ENCODE data around the gene SYT5. TPM values are rescaled to one million over a fixed set of nuclear protein-coding genes. Genes with fewer than 3 reads are reported as not detected.
A peak's percentile ranks its signal among the peaks of the same experiment; 100 is the strongest.

The SYT5 gene
- total and polyA plus RNA-seq, 9 of the 15 experiments (the other 6 are each of a cell fraction or from before 2014, with no cell fraction given) = 1.3 to 20.9 (median 8.8) TPM

DNA sequence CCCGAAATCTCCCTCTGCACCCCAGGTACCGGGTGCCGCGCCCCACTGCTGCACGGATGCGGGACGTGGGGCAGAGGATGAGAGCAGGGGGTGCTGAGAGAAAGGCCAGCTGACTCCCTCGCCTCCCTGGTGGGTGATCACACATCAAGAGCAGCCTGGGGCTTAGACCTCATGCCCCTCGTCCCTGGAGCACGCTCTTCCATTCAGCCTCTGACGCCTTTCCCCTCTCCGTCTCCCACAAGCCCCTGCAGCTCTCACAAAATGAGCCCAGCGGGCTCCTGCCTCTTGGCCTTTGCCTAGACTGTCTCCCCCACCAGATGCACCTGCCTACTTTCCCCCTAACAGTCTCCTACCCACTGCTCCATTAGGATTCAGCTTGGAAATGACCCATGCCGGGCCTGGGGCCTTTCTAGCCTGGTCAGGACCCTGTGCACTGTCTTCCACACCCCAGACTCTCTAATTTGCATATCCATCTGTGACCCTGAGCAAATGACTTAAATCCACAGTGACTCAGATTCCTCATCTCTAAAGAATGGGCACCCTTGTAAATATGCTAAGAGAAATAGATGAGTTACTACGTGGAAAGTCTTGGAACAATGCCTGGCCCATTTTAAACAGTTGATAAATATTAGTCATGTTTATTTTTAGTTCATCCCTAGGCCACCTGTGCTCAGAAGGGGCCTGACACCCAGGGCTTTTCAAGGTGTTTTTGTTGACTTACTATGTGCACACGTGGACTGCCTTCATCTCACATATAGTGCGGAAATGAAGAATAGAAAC lies 29.8 kb upstream of the SYT5 start (continued):
- TF ChIP-seq, protein P1, sequence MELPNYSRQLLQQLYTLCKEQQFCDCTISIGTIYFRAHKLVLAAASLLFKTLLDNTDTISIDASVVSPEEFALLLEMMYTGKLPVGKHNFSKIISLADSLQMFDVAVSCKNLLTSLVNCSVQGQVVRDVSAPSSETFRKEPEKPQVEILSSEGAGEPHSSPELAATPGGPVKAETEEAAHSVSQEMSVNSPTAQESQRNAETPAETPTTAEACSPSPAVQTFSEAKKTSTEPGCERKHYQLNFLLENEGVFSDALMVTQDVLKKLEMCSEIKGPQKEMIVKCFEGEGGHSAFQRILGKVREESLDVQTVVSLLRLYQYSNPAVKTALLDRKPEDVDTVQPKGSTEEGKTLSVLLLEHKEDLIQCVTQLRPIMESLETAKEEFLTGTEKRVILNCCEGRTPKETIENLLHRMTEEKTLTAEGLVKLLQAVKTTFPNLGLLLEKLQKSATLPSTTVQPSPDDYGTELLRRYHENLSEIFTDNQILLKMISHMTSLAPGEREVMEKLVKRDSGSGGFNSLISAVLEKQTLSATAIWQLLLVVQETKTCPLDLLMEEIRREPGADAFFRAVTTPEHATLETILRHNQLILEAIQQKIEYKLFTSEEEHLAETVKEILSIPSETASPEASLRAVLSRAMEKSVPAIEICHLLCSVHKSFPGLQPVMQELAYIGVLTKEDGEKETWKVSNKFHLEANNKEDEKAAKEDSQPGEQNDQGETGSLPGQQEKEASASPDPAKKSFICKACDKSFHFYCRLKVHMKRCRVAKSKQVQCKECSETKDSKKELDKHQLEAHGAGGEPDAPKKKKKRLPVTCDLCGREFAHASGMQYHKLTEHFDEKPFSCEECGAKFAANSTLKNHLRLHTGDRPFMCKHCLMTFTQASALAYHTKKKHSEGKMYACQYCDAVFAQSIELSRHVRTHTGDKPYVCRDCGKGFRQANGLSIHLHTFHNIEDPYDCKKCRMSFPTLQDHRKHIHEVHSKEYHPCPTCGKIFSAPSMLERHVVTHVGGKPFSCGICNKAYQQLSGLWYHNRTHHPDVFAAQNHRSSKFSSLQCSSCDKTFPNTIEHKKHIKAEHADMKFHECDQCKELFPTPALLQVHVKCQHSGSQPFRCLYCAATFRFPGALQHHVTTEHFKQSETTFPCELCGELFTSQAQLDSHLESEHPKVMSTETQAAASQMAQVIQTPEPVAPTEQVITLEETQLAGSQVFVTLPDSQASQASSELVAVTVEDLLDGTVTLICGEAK (IDR thresholded peaks at IDR 0.05) = no peak
- TF ChIP-seq, protein P1 (CRISPR knock-in tag; IDR thresholded peaks at IDR 0.05) = no peak
- TF ChIP-seq ZNF76 (CRISPR knock-in tag; IDR thresholded peaks at IDR 0.05; ENCODE audit: borderline replicate concordance) (0 out of 2 replicates have a peak, but pooled peaks have one; percentile 37), HNRNPH1 (optimal IDR thresholded peaks at IDR 0.05; ENCODE audit: low read depth, low read length) (no peak), GMEB1 (CRISPR knock-in tag; IDR thresholded peaks at IDR 0.05) (no peak), CREM (IDR thresholded peaks at IDR 0.05; ENCODE audit: low read depth) (no peak), SIN3A (IDR thresholded peaks at IDR 0.05; ENCODE audit: borderline replicate concordance in 2 of 2, control insufficient read depth in 1 of 2, low read depth in 2 of 2, low read length in 2 of 2) (no peak), ETV6 (IDR thresholded peaks at IDR 0.05; ENCODE audit: borderline replicate concordance in 1 of 2, low read depth in 2 of 2, low read length in 1 of 2) (no peak), ETV6 (CRISPR knock-in tag; IDR thresholded peaks at IDR 0.05; ENCODE audit: borderline replicate concordance) (no peak), L3MBTL2 (IDR thresholded peaks at IDR 0.05) (peak; percentile 33; the same call in 1 of the 2 replicates), EGR1 (conservative IDR thresholded peaks at IDR 0.05) (no peak), ZFP36 (IDR thresholded peaks at IDR 0.05; ENCODE audit: low read depth, low read length, partially characterized antibody) (no peak), E2F4 (CRISPR knock-in tag; IDR thresholded peaks at IDR 0.05; ENCODE audit: low read depth) (no peak)
- TF ChIP-seq, protein P2, sequence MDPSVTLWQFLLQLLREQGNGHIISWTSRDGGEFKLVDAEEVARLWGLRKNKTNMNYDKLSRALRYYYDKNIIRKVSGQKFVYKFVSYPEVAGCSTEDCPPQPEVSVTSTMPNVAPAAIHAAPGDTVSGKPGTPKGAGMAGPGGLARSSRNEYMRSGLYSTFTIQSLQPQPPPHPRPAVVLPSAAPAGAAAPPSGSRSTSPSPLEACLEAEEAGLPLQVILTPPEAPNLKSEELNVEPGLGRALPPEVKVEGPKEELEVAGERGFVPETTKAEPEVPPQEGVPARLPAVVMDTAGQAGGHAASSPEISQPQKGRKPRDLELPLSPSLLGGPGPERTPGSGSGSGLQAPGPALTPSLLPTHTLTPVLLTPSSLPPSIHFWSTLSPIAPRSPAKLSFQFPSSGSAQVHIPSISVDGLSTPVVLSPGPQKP (CRISPR knock-in tag; IDR thresholded peaks at IDR 0.05) = no peak
